Measurements from ENCODE around the gene KIFC1. TPM values are rescaled to one million over a fixed set of nuclear protein-coding genes. Genes with fewer than 3 reads are reported as not detected.

The KIFC1 gene
- total and polyA plus RNA-seq, 9 of the 15 experiments (the other 6 are each of a cell fraction or from before 2014, with no cell fraction given) = 1.3 to 95.2 (median 76.9) TPM

DNA sequence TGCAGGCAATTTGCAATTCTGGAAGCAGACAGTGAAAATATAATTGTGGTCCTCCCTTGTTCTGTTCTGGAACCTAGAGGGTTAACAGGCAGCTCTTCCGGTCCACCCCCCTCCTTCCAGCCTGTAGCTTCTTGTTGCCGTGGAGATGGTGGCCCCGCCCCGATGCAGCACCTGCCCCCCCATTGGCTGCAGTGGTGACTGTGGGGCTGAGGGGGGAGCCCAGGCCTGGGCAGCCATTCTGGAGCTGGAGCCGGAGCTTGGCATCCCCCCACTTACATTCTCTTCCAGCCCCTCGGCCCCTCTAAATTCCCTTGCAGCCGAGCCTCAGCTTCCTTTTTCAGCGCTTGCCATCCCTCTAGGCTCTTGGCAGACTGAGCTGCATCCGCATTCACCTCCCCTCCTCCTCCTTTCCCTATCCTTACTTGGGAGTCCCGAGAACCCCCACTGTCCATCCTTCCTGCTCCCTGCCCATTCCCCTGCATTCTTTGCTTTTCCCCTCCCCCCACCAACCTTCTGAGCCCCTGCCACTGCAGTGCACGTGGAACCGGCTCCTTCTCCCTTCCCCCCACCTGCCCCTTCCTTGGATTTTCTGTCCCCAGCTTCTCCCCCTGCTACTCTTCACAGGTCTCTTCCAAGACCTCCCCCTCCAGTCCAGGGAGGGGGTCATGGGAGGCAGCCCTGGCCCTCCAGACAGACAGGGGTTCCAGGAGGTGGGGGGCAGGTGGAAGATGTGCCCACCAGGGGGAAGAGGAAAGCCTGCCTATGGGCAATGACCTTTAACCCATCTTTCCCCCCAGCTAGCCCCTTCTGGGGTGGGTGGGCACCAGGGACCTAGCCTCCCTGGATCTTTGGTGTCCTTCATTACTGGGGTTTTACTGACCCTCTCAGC is 39.6 kb downstream of the KIFC1 start (continued):
- TF ChIP-seq, protein P1, sequence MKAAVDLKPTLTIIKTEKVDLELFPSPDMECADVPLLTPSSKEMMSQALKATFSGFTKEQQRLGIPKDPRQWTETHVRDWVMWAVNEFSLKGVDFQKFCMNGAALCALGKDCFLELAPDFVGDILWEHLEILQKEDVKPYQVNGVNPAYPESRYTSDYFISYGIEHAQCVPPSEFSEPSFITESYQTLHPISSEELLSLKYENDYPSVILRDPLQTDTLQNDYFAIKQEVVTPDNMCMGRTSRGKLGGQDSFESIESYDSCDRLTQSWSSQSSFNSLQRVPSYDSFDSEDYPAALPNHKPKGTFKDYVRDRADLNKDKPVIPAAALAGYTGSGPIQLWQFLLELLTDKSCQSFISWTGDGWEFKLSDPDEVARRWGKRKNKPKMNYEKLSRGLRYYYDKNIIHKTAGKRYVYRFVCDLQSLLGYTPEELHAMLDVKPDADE (conservative IDR thresholded peaks at IDR 0.05; ENCODE audit: control insufficient read depth, low read depth, low read length) = no peak
- TF ChIP-seq ZBTB17 (CRISPR knock-in tag; IDR thresholded peaks at IDR 0.05) (no peak), POLR3A (IDR thresholded peaks at IDR 0.05; ENCODE audit: borderline replicate concordance, extremely low read depth, insufficient read depth, insufficient read length) (no peak), CHD4 (IDR thresholded peaks at IDR 0.05; ENCODE audit: insufficient read depth, insufficient replicate concordance, low read depth, low read length, poor library complexity, severe bottlenecking) (no peak), PHF8 (IDR thresholded peaks at IDR 0.05; ENCODE audit: borderline replicate concordance, low read length) (no peak), ARID2 (IDR thresholded peaks at IDR 0.05) (no peak), HDAC2 (IDR thresholded peaks at IDR 0.05) (no peak), RBM22 (IDR thresholded peaks at IDR 0.05; ENCODE audit: low read depth, low read length, poor library complexity, severe bottlenecking) (no peak), MXI1 (IDR thresholded peaks at IDR 0.05; ENCODE audit: low read depth, low read length) (peak; percentile 68; the same call in 1 of the 2 replicates), PTBP1 (IDR thresholded peaks at IDR 0.05; ENCODE audit: low read depth, low read length) (no peak), ZNF140 (CRISPR knock-in tag; IDR thresholded peaks at IDR 0.05) (no peak), HLTF (IDR thresholded peaks at IDR 0.05) (no peak), KLF16 (IDR thresholded peaks at IDR 0.05) (no peak), ZNF431 (CRISPR knock-in tag; IDR thresholded peaks at IDR 0.05) (no peak)
- TF ChIP-seq, protein P2, sequence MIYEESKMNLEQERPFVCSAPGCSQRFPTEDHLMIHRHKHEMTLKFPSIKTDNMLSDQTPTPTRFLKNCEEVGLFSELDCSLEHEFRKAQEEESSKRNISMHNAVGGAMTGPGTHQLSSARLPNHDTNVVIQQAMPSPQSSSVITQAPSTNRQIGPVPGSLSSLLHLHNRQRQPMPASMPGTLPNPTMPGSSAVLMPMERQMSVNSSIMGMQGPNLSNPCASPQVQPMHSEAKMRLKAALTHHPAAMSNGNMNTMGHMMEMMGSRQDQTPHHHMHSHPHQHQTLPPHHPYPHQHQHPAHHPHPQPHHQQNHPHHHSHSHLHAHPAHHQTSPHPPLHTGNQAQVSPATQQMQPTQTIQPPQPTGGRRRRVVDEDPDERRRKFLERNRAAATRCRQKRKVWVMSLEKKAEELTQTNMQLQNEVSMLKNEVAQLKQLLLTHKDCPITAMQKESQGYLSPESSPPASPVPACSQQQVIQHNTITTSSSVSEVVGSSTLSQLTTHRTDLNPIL (CRISPR knock-in tag; IDR thresholded peaks at IDR 0.05) = no peak
- TF ChIP-seq, protein P3, sequence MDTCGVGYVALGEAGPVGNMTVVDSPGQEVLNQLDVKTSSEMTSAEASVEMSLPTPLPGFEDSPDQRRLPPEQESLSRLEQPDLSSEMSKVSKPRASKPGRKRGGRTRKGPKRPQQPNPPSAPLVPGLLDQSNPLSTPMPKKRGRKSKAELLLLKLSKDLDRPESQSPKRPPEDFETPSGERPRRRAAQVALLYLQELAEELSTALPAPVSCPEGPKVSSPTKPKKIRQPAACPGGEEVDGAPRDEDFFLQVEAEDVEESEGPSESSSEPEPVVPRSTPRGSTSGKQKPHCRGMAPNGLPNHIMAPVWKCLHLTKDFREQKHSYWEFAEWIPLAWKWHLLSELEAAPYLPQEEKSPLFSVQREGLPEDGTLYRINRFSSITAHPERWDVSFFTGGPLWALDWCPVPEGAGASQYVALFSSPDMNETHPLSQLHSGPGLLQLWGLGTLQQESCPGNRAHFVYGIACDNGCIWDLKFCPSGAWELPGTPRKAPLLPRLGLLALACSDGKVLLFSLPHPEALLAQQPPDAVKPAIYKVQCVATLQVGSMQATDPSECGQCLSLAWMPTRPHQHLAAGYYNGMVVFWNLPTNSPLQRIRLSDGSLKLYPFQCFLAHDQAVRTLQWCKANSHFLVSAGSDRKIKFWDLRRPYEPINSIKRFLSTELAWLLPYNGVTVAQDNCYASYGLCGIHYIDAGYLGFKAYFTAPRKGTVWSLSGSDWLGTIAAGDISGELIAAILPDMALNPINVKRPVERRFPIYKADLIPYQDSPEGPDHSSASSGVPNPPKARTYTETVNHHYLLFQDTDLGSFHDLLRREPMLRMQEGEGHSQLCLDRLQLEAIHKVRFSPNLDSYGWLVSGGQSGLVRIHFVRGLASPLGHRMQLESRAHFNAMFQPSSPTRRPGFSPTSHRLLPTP (IDR thresholded peaks at IDR 0.05; ENCODE audit: borderline replicate concordance, extremely low read depth, insufficient read length) = no peak
- TF ChIP-seq, protein P4, sequence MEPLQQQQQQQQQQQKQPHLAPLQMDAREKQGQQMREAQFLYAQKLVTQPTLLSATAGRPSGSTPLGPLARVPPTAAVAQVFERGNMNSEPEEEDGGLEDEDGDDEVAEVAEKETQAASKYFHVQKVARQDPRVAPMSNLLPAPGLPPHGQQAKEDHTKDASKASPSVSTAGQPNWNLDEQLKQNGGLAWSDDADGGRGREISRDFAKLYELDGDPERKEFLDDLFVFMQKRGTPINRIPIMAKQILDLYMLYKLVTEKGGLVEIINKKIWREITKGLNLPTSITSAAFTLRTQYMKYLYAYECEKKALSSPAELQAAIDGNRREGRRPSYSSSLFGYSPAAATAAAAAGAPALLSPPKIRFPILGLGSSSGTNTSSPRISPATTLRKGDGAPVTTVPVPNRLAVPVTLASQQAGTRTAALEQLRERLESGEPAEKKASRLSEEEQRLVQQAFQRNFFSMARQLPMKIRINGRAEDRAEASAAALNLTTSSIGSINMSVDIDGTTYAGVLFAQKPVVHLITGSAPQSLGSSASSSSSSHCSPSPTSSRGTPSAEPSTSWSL (CRISPR knock-in tag; IDR thresholded peaks at IDR 0.05; ENCODE audit: borderline replicate concordance) = no peak
- TF ChIP-seq, protein P5, sequence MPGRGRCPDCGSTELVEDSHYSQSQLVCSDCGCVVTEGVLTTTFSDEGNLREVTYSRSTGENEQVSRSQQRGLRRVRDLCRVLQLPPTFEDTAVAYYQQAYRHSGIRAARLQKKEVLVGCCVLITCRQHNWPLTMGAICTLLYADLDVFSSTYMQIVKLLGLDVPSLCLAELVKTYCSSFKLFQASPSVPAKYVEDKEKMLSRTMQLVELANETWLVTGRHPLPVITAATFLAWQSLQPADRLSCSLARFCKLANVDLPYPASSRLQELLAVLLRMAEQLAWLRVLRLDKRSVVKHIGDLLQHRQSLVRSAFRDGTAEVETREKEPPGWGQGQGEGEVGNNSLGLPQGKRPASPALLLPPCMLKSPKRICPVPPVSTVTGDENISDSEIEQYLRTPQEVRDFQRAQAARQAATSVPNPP (IDR thresholded peaks at IDR 0.05; ENCODE audit: borderline replicate concordance, insufficient read depth, insufficient read length) = no peak
